Measurements from ENCODE around the gene CORO1C.
"Not testable (repeated sequence)": the region's sequence is repeated elsewhere in the genome, so short reads cannot be mapped to it uniquely, and the experiment has no call there.

The CORO1C gene

DNA sequence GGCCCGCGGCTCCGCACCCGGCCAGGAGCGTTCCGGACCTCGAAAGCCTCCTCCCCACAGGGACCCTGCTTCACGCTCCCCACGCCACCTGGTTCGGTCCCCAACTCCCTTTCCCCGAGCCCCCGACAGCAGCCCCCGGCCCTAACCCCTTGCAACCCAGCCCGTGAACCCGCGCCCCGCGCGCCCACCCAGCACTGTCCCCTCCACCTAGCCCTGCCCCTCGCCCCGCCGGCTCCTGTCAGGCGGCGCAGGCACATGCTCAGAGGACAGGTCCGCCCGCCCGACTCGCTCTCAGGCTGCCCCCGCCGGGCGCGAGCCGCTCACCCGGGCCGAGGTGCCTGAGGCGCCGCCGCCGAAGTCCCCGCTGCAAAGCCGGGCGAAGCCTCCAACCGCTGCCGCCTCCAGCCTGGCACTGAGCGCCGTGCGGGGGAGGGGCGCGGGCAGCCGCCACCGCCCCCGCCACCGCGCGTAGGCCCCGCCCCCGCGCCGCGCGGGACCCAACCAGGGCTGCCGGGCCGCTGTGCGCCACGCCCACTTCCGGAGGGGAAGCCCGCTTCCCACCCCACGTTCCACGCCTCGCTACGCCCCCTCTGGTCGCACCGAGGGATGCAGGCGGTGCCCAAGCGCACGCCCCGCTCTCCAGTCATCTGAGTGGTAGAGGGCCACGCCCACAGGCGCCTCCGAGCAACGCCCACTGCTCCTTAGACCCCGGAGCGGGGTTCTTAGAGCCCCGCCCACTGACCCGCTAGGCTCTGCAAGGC, at the start of gene CORO1C:
Gene CORO1C, minus strand, starts transcription at position 414 of the 761 bp plus-strand sequence. CDS start 30,200 bp downstream, outside the sequence.
- no peak for FAIRE-seq

DNA sequence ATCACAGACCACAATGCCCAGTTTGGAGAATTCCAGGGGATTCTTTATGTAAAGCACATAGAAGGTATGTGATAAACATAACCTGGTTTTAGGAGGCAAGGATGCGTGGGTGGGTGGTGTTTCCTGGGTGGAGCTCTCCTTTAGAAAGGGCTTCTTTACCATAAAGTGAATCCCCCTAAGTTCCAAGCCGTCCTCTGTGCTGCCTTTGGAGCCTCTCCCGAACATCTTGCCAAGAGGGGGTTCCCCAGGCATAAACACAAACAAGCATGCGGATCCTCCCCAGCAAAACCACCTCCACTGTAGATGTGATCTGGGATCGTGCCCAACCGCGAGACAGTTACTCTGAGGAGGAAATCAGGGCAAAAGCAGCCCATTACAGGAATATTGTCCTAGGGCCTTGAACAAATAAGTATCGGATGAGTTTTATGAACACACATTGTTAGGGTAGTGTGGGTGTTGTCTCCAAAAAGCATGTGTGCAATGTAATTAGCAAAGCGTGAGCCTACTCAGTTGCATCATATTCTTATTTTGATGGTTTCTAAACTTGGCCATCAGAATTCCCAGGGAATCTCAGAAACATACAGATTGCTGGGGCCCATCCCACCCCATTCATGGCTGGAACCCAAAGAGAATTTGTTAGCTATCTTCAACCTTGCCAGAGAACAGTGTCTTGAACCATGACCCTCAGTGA, 48.8 kb upstream of the CORO1C start:
- FAIRE-seq: no peak

DNA sequence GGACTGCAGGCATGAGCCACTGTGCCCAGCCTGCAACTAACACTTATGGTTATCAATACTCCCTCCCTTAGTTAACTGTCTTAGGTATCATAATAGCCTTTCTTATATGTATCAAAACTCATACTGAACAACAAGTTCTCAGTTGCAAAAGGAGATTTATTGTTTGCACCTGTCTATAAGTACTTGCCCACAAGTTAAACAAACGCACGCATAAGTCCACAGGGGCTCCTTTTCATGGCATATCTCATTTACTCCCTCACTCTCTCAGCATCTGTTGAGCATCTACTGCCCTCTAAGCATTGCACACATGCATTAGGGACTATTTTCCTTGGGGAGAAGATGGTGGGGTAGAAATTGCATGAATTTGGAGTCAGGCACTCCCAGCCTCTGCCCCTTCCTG, 46.7 kb upstream of the CORO1C start:
- FAIRE-seq: no peak

DNA sequence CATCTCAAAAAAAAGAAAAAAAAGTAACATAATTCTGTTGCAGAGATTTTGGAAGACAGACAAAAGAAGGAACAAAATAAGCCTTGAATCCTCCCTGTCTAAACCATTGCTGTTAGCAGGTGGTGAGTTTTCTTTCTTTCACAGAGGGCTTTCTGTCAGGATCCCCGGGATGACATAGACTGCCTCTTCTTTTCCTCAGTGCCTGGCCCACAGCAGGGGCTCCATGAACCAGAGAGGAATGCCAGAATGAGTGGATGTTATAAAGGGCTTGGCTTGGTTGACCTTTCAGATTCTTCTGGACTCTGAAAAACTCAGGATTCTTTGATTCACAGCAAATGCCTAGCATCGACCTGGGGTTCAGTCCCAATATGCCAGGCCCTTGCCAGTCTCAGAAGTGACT, 45.8 kb upstream of the CORO1C start:
- no peak for FAIRE-seq

DNA sequence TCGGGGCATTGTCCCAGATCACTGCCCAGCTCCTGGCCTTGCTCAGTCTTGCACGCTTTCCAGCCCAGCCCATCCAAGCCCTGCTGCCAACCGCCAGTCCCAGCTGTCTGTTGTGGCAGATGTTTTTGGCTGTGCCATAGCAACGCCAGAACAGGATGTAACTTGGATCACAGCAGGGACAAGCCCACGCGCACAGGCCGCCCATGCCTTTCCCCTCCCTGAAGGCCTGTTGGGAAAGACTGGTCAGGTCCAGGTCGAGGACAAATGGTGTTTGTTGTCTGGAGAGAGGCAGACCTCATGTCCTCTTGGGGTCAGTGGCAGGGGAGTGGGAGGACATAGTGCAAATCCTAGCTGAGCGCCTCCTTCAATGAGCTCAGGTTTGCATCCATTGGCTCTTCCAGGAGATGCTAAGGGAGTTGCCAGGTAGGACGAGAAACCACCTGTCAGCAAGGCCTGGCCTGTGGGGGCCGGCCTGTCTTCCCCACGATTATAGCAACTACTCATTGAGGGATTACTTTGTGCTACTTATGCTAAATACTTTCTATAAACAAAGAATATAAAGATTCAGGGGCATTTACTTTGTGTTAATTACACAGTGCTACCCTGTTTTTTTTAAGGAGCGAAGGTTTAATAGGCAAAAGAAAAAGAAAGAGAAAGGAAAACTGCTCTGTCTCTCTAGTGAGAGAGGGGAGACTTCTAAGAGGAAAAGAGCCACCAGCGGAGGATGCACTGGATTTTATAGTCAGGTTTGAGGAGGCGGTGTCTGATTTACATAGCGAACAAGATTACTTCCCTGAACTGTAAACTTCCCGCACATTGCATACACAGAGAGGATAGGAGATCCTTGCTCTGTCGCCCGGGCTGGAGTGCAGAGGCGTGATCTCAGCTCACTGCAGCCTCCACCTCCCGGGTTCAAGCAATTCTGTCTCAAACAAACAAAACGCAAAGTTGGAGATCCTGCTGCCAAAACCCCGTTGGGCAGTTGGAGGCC, 42.8 kb upstream of the CORO1C start:
- FAIRE-seq: no peak

DNA sequence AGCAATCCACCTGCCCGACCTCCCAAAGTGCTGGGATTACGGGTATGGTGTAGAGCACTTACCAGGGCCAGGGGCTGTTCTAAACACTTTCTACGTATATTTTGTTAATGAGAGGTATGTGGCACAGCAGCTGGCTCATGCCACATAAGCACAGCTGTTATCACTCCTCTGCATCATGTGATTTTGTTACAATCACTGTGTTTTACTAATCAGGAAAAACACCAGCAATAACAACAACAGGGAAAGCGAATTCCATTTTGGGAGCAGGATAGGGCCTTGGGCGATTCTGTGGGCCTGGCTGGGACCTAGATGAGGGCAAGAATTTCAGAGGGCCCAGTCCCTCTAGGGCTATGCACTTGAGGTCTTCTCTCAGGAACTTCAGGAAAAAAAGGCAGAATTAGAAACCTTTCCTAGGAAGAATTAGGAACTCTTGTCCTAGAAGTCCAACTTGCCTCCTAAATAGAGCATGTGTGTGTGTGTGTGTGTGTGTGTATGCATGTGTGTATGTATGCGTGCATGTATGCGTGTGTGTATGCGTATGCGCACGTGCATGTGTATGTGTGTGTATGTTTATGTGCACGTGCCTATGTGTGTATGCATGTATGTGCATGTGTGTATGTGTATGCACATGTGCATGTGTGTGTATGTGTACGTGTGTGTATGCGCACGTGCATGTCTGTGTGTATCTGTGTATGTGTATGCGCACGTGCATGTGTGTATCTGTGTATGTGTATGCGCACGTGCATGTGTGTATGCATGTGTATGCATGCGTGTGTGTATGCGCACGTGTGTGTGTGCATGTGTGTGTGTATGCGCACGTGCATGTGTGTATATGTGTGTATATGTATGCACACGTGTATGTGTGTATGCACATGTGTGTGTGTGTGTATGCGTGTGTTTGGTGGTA, 41.8 kb upstream of the CORO1C start:
- FAIRE-seq: no peak

DNA sequence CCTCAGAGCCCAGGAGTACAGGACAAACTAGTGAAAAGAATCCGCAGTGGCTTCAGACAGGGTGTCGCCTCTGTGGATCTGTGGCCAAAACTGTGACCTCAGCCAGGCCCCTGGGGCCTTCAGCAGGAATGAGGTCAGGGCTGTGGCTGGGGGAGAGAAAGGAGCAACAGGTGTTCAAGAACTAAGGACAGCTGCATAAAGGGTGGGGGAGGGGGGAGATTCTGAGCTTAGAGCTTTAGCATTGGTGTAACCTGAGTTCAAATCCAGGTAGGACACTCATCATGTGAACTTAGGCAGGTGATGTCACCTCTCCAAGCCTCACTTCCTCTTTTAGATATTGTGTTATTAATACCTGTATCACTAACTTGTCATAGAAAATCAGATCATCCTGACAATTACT, 40.9 kb upstream of the CORO1C start:
- no peak for FAIRE-seq

DNA sequence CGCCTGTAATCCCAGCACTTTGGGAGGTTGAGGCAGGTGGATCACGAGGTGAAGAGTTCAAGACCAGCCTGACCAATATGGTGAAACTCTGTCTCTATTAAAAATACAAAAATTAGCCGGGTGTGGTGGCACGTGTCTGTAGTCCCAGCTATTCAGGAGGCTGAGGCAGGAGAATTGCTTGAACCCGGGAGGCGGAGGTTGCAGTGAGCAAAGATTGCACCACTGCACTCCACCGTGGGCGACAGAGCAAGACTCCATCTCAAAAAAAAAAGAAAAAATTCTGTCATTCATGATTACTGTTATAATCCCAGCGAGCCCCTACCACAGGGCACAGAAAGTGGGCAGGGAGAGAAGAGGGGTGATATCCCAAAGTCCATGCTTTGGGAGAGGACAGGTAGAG, 40.5 kb upstream of the CORO1C start:
- not testable (repeated sequence) for FAIRE-seq

DNA sequence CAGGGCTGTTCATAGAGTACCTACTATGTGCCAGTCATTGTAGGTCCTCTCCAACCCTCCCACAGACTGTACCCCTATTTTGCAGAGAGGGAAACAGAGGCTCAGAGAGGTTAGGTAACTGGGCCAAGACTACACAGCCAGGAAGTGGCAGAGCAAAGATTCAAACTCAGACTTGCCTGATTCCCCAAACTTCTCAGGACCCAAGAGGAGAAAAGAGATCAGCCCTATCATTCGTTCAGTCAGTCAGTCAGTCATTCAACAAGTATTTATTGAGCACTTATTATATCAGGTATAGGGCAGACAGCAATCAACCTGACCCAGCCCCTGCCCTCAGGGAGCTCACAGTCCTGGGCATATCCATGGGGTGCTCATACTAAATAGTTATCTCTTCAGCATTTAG, 39.6 kb upstream of the CORO1C start:
- no peak for FAIRE-seq

DNA sequence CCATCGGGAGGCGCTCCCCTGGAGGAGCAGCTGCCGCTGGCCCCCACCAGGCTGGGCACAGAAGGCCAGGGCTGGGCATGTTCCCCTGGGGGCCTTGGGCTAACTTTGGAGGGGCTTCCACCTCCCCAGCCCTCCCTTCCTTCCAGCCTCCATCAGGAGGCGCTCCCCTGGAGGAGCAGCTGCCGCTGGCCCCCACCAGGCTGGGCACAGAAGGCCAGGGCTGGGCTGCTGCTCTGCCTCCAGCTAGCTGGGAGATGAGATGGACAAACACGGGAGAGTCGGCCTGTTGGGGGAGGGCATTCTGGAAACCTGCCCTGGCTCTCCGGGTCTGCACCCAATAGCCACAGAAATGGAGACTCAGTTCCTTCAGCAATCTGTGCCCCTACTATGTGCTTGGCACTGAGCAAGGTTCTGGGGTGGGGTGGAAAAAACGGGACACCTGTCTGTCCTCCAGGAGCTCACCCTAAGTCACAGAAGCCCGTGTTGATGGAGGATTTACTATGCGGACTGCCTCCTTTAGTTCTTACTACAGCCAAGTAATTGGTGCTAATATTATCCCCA, 39.0 kb upstream of the CORO1C start:
- no peak for FAIRE-seq

DNA sequence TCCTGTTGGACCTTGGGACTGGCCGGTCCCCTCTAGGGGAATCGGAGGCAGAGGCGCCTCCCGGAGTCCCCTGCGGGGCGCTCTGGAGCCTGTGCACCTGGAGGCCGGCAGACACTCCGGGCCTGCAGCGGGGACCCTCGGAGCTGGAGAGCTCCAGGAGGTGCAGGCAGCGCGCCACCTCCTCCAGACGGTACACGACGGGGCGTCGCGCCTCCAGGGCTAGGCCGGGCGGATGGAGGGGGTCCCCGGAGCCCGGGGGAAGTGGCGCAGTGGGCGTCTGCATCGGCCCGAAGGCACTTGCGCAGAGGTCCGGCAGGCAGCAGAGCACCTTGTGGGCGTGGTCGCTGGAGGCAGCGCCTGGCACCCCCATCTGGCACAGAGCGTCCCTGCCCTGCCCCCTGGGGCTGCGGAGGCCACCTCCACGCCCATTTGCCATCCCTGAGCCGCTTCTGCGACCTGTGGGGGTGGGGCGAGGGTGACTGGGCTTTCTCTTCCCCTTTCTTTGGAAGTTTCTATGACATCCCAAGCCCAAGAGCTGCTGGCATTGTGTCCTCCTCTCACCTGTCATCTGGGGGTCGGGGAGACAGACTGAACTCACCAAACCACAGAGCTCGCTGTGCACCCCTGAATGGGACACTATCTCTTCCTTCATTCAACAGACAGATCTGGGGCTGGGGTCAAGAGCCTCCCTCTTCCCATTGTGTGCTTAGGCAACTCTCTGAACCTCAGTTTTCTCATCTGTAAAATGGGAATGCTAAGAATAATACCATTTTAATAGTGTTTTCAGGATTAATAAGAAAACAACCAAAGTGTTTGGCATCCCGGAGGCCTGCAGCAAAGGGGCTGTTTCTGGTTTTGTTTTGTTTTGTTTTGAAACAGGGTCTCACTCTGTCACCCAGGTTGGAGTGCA, 37.5 kb upstream of the CORO1C start:
- no peak for FAIRE-seq

DNA sequence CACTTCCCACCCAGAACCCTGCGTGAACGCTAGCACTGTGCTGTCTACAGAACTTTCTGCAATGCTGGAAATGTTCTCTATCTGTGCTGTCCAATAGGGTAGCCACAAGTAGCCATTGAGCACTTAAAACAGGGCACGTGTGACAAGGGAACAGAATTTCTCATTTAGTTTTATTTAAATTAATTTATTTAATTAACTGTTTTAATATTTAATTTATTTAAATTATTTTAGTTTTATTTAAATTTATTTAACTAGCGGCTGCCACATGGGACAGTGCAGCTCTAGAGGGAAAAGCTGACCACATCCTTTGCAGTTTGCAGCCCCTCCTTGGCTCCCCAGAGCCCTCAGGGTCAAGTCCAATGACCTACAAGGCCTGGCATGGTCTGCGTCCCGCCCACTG, 35.0 kb upstream of the CORO1C start:
- FAIRE-seq: no peak

DNA sequence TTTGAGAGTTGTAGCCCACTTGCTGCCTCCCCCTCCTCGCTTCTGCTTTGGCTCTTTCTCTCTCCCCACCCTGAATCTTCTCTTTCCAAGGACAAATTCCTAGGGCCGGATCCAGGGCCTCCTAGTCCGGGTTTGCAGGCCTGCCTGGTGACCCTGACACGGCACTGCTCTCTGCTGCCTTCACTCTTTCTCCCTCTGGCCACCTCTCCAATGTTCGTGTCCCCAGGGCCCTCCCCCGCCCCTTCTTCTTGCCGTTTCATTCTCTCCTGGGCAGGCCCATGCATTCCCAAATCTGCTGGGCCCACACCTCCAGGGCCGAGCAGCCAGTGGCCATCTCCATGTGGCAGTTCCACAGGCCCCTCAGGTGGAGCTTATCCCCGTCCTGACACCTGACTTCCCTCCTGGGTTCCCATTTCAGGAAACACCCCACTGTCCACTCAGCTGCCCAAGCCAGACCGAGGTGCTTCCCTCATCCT, 34.0 kb upstream of the CORO1C start:
- no peak for FAIRE-seq

DNA sequence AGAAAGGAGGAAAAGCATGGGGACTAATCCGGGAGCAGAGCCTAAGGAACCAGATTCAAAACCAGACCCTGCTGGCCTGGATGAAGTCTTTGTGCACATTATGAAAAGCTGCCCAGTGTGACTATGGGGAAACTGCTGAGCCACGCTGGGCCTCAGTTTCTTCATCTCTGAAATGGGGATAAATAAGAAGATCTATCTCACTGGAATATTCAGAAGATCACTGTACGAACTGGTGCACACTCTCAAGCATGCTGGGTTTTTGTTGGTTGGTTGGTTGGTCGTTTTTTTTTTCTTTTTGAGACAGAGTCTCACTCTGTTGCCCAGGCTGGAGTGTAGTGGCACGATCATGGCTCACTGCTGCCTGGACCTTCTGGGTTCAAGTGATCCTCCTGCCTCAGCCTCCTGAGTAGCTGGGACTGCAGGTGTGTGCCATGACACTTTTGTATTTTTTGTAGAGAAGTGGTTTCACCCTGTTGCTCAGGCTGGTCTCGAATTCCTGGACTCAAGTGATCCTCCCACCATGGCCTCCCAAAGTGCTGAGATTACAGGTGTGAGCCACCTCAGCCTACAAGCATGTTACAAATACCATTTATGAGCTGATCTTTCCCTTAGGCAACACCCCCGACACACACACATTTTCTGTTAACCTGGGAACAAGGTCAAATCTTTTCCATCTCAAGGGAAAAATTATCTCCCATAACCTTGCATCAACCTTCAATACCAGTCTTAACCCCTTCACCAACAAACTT, 33.4 kb upstream of the CORO1C start:
- no peak for FAIRE-seq

DNA sequence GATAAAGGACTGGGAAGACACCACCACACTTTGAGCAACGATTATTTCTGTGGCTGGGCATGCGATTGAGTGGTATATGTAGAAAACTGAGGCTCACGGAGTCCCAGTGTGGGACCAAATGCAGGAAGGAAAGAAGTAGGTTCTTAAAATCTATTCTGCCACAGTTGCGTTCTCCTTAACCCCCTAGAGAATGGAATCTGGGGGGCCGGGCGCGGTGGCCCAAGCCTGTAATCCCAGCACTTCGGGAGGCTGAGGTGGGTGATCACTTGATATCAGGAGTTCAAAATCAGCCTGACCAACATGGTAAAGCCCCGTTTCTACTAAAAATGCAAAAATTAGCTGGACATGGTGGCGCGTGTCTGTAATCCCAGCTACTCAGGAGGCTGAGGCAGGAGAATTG, 29.9 kb upstream of the CORO1C start:
- FAIRE-seq: no peak

DNA sequence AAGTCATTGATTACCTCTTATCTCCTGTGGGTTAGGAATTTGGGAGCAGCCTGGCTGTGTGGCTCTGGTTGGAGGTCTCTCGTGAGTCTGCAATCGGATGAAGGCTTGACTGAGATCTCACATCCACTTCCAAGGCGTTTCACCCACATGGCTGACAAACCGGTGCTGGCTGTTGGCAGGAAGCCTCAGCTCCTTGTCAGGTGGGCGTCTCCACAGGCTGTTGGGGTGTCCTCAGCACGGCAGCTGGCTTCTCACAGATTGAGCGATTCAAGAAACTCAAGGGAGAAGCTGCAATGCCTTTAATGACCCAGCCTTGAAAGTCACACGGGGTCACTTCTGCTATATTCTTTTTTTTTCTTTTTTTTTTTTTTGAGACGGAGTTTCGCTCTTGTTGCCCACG, 28.6 kb upstream of the CORO1C start:
- no peak for FAIRE-seq

DNA sequence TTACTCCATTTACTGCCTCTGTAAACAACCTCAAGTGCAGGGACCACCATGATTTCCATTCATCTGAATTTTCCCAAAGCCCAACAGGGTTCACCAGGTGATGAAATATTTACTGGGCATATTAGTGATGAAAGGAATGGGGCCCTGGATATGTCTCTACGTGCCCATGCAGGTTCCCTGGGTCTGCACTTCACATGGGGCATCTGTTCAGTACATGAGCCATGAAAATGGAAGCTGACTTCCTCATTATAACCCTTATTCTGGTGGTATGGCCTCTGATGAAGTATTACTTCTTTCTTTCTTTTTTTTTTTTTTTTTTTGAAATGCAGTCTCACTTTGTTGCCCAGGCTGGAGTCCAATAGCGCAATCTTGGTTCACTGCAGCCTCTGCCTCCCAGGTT, 26.5 kb upstream of the CORO1C start:
- no peak for FAIRE-seq

DNA sequence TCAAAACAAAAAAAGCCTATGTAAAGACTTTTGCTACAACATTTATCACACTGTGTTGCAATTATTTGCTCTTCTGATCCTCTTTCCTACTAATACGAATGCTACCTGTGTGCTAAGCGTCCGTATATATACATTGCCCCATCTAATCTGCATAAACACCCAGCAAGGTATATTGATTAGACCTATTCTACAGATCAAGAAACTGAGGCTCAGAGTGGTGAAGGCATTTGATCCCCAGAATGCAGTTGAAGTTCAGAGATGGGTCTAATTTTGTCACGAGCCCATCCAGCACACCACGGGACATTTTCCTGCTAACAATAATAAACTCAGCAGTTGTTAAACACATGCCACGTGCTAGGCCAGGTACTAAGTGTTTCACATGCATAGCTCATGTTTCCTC, 25.1 kb upstream of the CORO1C start:
- FAIRE-seq: no peak

DNA sequence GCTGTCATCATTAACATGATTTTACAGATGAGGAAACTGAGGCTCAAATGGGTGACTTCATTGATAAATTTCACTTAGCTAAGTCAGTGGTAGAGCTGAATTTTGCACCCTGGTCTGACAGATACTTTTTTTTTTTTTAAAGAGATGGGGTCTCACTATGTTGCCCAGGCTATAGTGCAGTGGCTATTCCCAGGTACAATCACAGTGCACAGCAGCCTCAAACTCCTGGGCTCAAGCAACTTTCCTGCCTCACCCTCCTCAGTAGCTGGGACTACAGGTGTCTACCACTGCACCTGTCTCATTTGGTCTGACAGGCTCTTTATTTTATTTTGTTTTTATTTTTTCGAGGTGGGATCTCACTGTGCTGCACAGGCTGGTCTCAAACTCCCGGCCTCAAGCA, 24.2 kb upstream of the CORO1C start:
- no peak for FAIRE-seq

DNA sequence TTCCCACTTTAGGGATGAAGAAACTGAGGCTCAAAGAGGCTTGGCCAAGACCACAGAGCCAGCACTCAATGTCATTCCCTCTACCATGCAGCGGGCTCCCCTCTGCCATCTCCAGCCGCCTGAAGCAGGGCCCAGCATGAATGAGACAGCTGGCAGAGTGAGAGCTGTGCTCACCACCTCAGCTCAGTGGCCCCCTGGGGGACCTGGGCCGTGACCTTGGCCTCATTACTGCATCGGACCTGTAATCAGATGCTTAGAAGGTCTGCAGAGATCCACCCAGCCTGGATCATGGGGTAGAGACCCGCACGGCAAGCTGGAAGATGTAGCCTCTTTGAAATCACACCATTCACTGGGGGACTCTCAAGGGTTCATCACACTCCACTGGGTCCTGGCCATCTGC, 22.7 kb upstream of the CORO1C start:
- FAIRE-seq: no peak

Data from TTC549 (cell line).